Heart left ventricle (tissue), 13 donors: ENCODE data around the gene EFNA5.

Experiments used
- POLR2A ChIP-seq, 2 donors: fragments of 450-650 bp; IDR thresholded peaks; one replicate each; pipeline ENCODE4 v1.6.1; 2017; ENCODE audit warnings: antibody characterized with exemption in 2 of 2, mild to moderate bottlenecking in 2 of 2, moderate library complexity in 2 of 2
- TF ChIP-seq, protein P1 (sequence below), 12 donors: fragments of 200-600 bp; sonication (generic) in 4 of 12; IDR thresholded peaks; one replicate each; pipeline versions ENCODE4 v1.5.0 to v1.8.0; 2018 to 2022; ENCODE audit warnings: antibody characterized with exemption in 12 of 12, mild to moderate bottlenecking in 5 of 12
- donor health status: ischemic (EF 13 %, LVEDD 7.1; RV severe dilation, severe dysfunction).
- donor health status: DM: no; HTN: yes; CAD: no.
- donor health status: DM: no; HTN: no; CAD: no.
- donor health status: ischemic (EF 25% LVEDD 6.9; RV normal size, moderate dysfunction).
- donor health status: ischemic (EF 25% LVEDD 5.7; RV mildly dilated, moderate dysfunction).
- donor health status: ischemic (EF 35%, LVEDD 5.7; RV mildly dilated, moderate dysfunction).
- donor health status: nonischemic (EF 11% LVEDD 7.7; RV severe dilation, severe dysfunction).
- donor health status: DM: yes; HTN: yes; CAD: no.
- donor health status: PGD.
- donor health status: ischemic (EF 29% LVEDD 5.4; RV normal size, mild dysfunction).
- donor health status: nonischemic (EF 23%, LVEDD 6.1; RV moderate dilation, normal function).

DNA sequence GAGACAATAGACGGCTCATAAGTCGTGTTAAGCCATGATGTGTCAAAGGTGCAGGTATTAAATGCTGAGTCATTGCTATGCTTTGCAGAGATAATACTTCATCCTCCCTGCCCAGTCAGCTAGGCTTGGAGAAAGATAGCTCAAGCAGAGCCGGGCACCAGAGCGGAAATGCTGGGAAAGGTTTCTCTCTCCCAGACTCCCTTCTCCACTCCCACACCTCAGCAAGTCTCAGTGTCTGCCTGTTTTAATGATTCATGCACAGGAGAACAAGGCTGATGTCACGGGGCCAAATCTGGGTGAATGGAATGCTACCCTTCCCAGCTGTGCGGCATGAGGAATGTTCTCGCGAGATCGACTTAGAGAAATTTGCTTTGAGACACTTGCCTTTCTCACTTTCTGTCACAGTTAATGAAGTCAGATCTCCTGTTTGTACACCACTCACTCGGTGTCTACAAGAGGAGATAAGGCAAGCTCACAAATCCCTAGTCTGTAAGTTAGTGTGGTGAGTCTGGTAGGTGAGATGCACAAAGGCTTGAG, 204.4 kb downstream of the EFNA5 start:
- TF ChIP-seq, protein P1, sequence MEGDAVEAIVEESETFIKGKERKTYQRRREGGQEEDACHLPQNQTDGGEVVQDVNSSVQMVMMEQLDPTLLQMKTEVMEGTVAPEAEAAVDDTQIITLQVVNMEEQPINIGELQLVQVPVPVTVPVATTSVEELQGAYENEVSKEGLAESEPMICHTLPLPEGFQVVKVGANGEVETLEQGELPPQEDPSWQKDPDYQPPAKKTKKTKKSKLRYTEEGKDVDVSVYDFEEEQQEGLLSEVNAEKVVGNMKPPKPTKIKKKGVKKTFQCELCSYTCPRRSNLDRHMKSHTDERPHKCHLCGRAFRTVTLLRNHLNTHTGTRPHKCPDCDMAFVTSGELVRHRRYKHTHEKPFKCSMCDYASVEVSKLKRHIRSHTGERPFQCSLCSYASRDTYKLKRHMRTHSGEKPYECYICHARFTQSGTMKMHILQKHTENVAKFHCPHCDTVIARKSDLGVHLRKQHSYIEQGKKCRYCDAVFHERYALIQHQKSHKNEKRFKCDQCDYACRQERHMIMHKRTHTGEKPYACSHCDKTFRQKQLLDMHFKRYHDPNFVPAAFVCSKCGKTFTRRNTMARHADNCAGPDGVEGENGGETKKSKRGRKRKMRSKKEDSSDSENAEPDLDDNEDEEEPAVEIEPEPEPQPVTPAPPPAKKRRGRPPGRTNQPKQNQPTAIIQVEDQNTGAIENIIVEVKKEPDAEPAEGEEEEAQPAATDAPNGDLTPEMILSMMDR (IDR thresholded peaks at IDR 0.05): no peak
- no peak for TF ChIP-seq POLR2A (IDR thresholded peaks at IDR 0.05)
